ENCODE data around the gene PKNOX2. TPM values are rescaled to one million over a fixed set of nuclear protein-coding genes. Genes with fewer than 3 reads are reported as not detected.

Gene PKNOX2
- total RNA-seq: not detected

DNA sequence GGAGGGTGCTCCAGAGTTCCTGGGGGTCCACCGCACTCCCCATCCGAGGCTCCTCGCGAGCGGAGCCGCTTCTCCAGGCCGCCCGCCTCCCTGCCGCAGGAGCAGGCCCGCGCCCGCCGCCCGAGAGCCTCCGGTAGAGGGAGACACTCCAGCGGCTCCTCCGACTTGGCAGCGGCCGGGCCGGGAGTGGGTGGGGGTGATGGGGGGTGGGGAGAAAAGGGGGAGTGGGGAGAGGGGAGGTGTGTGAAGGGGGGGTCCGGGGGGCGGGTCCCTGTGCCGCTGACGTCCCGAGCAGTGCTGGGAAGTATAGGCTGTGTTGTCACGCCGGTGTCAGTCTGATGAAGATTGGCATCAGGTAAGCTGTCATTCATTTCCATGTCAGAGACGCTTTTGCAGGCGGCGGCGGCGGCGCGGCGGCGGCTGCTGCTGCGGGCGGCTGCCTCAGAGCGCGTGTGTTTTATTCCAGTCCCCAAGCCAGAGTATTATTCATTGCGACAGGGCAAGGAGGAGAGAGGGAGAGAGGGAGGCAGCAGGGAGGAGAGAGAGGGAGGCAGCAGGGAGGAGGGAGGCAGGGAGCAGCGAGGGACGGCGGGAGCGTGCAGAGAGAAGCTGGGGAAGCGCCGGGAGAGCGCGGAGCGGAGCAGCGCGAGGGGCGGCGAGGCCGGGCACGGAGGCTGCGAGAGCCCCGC lies at the start of gene PKNOX2:
TSS of gene PKNOX2 (plus strand) at position 330 of the 689 bp plus-strand sequence. CDS start 186,555 bp downstream, outside the sequence.
- Mint-ChIP-seq H3K4me1 (peaks cover 15% of the 10 kb centered on the region), H3K9me3 (no peaks in the 10 kb centered on the region), H3K27me3 (peaks cover 67% of the 10 kb centered on the region), H3K4me3 (peak within 1 kb of the TSS; percentile 80), H3K27ac (no peak within 1 kb of the TSS), H3K36me3 (ENCODE audit: low read depth) (peaks cover 3% of the 10 kb centered on the region)
- ChIA-PET POLR2A (no interaction called here), CTCF (interaction anchor here (0.8 to 1.4 kb wide), 5 partner anchors 11 to 141 kb away, joined by 3 to 4 read pairs (median 3); no protein-coding TSS in a partner anchor)
- DNase-seq: peak; percentile 52

- ChIA-PET POLR2A (no interaction called here), CTCF (no interaction called here)
- H3K4me1 Mint-ChIP-seq: peaks cover under 1% of the 10 kb centered on the region
These were observed 47.1 kb upstream of the PKNOX2 start for GRCh38 chr11:125117429-125117828.

DNA sequence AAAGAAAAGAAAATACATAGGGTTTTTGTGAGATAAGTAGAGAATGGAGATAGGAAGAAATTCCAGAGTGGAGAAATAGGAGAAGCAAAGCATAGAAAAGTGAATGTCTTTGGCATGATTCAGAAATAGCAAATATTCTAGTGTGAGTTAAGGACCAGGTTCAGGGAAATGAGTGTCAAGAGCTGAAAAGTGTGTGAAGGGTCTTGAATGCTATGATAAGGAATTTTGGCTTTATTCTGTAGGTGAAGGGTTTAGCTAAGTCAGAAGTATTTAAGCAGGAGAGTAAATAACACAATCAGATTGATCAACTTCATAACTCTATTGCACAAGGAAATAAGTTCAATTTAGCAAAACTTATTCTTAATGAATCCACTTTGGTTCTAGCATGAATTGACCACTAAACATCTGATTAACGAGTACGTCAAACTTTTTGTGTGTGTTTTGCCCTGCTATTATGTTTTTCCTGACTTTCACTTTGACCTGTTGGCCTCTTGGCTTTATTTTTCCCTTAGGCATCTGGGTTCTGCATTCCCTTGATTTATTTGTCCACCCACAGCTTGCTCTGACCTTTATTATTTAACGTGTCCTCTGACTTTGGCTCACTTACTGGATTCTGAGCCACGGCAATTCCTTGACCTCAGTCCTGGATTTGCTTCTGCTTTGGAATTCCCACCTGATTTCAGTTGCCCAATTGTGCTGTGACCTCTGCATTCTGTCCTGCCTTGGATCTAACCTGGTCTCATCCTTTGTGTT lies 41.2 kb upstream of the PKNOX2 start:
- no peaks in the 10 kb centered on the region for H3K36me3 Mint-ChIP-seq (ENCODE audit: low read depth)
- H3K9me3 Mint-ChIP-seq: no peaks in the 10 kb centered on the region
- peaks cover 7% of the 10 kb centered on the region for H3K4me1 Mint-ChIP-seq
- H3K27me3 Mint-ChIP-seq: peaks cover 29% of the 10 kb centered on the region
- DNase-seq: no peak
- no peak overlapping the region for H3K27ac Mint-ChIP-seq
- CTCF ChIA-PET: interaction anchor here (0.7 to 3.1 kb wide), 8 partner anchors 11 to 479 kb away, joined by 3 to 21 read pairs (median 4); partner anchors contain the start of genes CCDC15 and TMEM218
- POLR2A ChIA-PET: no interaction called here
- no peak overlapping the region for H3K4me3 Mint-ChIP-seq

More at GRCh38 chr11:125117429-125117828, 47.1 kb upstream of the PKNOX2 start:
- Mint-ChIP-seq H3K4me3 (no peak overlapping the region), H3K27me3 (peaks cover 21% of the 10 kb centered on the region), H3K27ac (no peak overlapping the region), H3K36me3 (ENCODE audit: low read depth) (peaks cover under 1% of the 10 kb centered on the region), H3K9me3 (peaks cover 1% of the 10 kb centered on the region)
- DNase-seq: no peak

DNA sequence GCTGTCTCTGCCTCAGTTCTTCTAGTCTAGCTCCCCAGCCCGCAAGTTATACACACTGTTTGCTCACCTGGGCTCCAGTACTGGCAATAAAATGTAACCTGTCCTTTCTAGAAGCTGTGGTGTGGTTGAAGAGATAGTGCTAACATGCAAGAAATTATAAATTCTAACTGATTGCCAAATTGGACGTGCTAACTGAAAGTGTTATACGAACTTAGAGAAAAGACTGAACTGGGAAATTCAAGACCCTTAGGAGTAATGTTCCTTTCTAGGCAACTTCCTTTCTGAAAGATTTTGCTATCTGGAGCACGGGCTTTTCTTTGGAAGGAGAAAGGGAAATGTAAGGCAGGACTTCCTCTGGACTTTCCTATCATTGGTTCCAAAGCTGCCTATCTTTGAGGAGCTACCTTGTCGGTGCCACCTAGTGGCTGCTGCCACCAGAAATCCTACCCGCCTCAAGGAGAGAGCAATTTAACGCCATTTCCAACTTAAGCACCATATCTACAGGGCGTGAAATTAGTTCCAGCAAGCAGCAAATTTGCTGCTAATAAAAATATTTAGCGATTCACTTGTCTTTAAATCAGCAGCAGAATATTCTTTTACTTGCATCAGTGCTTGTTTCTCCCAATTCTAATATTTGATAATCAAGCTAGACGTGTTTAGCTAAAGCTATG lies 40.5 kb upstream of the PKNOX2 start:
- no peak overlapping the region for H3K27ac Mint-ChIP-seq
- no peaks in the 10 kb centered on the region for H3K36me3 Mint-ChIP-seq (ENCODE audit: low read depth)
- ChIA-PET CTCF (interaction anchor here (1.0 to 3.1 kb wide), 7 partner anchors 12 to 479 kb away, joined by 3 to 21 read pairs (median 5); partner anchors contain the start of genes CCDC15 and TMEM218), POLR2A (no interaction called here)
- no peak overlapping the region for H3K4me3 Mint-ChIP-seq
- no peaks in the 10 kb centered on the region for H3K9me3 Mint-ChIP-seq
- peaks cover 27% of the 10 kb centered on the region for H3K27me3 Mint-ChIP-seq
- DNase-seq: peak; percentile 47
- peaks cover 7% of the 10 kb centered on the region for H3K4me1 Mint-ChIP-seq

DNA sequence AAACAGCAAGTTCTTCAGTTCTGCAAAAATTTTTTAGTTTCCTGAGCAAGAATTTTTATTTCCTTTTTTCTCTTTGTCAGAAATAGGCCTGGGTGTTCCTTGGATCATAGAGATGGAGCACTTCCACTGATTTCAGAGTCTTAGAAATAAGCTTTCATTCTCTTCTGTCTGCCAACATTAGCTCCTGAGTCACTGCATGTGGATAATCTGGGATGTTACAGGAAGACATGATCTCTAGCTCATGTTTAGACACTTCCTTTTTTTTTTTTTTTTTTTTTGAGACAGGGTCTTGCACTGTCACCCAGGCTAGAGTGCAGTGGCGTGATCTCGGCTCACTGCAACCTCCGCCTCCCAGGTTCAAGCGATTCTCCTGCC lies 39.9 kb upstream of the PKNOX2 start:
- Mint-ChIP-seq H3K4me1 (peaks cover 7% of the 10 kb centered on the region), H3K36me3 (ENCODE audit: low read depth) (no peaks in the 10 kb centered on the region), H3K27me3 (peaks cover 31% of the 10 kb centered on the region), H3K4me3 (no peak overlapping the region), H3K27ac (no peak overlapping the region), H3K9me3 (no peaks in the 10 kb centered on the region)
- POLR2A ChIA-PET: no interaction called here
- CTCF ChIA-PET: interaction anchor here (1.0 to 3.1 kb wide), 7 partner anchors 12 to 480 kb away, joined by 3 to 21 read pairs (median 5); partner anchors contain the start of genes CCDC15 and TMEM218
- DNase-seq: no peak

DNA sequence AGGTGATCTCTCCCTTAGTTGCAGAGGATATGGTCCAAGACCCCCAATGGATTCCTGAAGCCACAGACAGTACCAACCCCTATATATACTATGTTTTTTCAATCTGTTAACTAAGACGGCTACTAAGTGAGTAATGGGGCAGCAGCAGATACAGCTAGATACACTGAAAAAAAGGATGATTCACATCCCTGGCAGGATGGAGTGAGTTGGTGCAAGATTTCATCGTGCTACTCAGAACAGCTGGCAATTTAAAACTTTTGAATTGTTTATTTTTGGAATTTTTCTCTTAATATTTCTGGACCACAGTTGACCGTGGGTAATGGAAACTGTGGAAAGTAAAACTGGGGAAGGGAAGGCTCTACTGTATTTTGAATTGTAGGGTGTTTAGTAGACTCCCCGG lies 36.1 kb upstream of the PKNOX2 start:
- CTCF ChIA-PET: no interaction called here

DNA sequence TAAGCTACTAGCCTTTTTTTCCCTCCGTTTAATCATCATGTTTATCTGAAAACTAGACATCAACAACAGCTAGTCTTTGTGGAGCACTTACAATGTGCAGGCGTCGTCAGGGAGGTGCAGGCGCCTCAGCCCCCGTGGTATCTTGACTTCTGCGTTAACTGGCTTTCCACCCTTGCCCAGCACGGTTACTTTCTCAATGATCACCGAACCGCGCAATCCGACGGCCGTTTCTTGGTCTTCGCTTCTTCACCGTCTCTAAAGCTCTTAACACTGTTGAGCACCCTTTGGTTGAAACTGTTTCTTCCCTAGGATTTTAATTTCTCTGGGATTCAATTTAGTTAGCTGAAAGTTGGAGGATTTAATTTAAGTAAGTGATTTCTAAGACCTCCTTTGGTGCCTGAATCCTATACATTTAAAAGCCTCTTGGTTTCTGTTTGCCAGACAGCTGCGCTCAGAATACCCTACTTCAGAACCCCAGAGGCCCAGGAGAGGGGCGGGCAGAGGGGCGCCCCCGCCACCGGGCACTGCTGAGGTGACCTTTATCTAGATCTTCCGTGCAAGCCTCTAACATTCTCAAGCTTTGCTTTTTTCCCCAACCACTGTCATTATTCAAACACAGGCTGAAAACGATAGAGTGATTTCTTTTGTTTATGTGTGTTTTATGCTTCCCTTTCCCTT lies 35.1 kb upstream of the PKNOX2 start:
- POLR2A ChIA-PET: no interaction called here
- H3K4me3 Mint-ChIP-seq: no peak overlapping the region
- H3K27ac Mint-ChIP-seq: no peak overlapping the region
- no peaks in the 10 kb centered on the region for H3K36me3 Mint-ChIP-seq (ENCODE audit: low read depth)
- CTCF ChIA-PET: no interaction called here
- H3K9me3 Mint-ChIP-seq: no peaks in the 10 kb centered on the region
- H3K4me1 Mint-ChIP-seq: no peaks in the 10 kb centered on the region
- no peak for DNase-seq
- peaks cover 35% of the 10 kb centered on the region for H3K27me3 Mint-ChIP-seq

More for the DNA sequence above, 36.1 kb upstream of the PKNOX2 start:
- DNase-seq: no peak
- POLR2A ChIA-PET: no interaction called here
- H3K27ac Mint-ChIP-seq: no peak overlapping the region
- H3K4me1 Mint-ChIP-seq: peaks cover 7% of the 10 kb centered on the region
- H3K4me3 Mint-ChIP-seq: no peak overlapping the region
- H3K9me3 Mint-ChIP-seq: no peaks in the 10 kb centered on the region
- H3K27me3 Mint-ChIP-seq: peaks cover 31% of the 10 kb centered on the region
- H3K36me3 Mint-ChIP-seq (ENCODE audit: low read depth): no peaks in the 10 kb centered on the region

DNA sequence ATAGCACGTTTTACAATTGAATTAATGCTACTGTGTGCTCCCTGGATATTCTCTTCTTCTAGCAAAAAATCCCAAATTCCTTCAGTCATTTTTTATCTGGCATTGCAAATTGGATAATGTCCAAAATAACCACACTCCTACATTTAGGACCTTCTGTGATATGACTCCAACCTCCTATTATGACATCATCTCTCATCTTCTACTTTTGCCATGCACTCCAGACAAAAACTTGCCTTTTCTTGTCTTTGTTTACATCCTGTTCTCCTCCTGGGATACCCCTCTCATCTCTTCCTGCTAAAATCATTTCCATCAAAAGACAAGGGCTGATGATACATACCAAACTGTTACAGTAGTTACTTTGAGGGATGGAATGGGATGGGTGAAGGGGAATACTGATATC lies 32.5 kb upstream of the PKNOX2 start:
- Mint-ChIP-seq H3K27me3 (peaks cover 40% of the 10 kb centered on the region), H3K4me1 (no peaks in the 10 kb centered on the region), H3K9me3 (no peaks in the 10 kb centered on the region), H3K27ac (no peak overlapping the region), H3K36me3 (ENCODE audit: low read depth) (no peaks in the 10 kb centered on the region), H3K4me3 (no peak overlapping the region)
- ChIA-PET CTCF (interaction anchor here (1.2 kb wide), 1 partner anchor 9 kb away, joined by 5 read pairs; no protein-coding TSS in a partner anchor), POLR2A (no interaction called here)
- no peak for DNase-seq

DNA sequence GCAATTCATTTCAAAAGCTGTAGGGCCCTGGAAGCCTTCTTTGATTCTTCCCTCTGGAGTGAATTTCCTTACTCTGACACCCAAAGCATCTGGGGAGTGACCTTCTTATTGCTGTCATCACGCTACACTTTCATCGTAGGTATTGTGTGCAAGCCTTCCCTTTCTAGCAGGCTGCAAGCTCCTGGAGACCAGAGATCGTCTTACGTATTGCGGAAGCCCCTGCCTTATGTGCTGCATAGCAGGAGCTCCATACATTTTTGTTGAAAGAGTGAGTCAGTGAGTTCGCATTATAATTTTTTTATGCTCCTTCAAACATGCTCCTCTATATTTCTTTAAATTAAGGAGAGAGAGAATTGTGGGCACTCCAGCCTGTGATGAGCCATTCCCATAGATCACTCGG lies 32.0 kb upstream of the PKNOX2 start:
- Mint-ChIP-seq H3K27ac (no peak overlapping the region), H3K27me3 (peaks cover 35% of the 10 kb centered on the region), H3K36me3 (ENCODE audit: low read depth) (no peaks in the 10 kb centered on the region), H3K4me1 (no peaks in the 10 kb centered on the region), H3K4me3 (no peak overlapping the region), H3K9me3 (no peaks in the 10 kb centered on the region)
- ChIA-PET CTCF (interaction anchor here (1.0 to 1.2 kb wide), 2 partner anchors 9 to 248 kb away, joined by 3 to 5 read pairs; no protein-coding TSS in a partner anchor), POLR2A (no interaction called here)
- no peak for DNase-seq

GRCh38 chr11:125136001-125136400 lies 28.6 kb upstream of the PKNOX2 start:
- H3K27me3 Mint-ChIP-seq: peaks cover 37% of the 10 kb centered on the region

DNA sequence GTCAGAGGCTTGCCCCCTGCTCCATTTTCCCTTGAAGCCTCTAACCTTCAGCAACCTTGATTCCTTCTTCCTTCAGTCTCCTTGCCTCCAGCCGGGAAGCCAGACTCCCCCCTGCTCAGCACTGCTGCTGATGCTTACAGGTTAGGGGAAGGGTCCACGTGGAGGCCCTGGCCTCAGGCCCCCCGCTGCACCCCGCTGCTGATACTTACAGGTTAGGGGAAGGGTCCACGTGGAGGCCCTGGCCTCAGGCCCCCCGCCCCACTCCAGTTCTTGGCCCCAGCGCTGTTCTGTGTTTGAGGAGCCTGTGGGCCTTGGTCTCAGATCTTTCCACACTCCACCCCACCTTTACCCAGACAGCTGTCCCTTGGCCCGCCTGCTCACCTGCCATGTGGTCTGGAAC lies 25.6 kb upstream of the PKNOX2 start:
- ChIA-PET CTCF (no interaction called here), POLR2A (no interaction called here)
- H3K9me3 Mint-ChIP-seq: no peaks in the 10 kb centered on the region
- H3K4me1 Mint-ChIP-seq: no peaks in the 10 kb centered on the region
- H3K36me3 Mint-ChIP-seq (ENCODE audit: low read depth): no peaks in the 10 kb centered on the region
- no peak overlapping the region for H3K27ac Mint-ChIP-seq
- DNase-seq: no peak
- no peak overlapping the region for H3K4me3 Mint-ChIP-seq
- H3K27me3 Mint-ChIP-seq: peaks cover 35% of the 10 kb centered on the region

More at GRCh38 chr11:125136001-125136400, 28.6 kb upstream of the PKNOX2 start:
- no peak overlapping the region for H3K27ac Mint-ChIP-seq
- CTCF ChIA-PET: interaction anchor here (0.7 kb wide), 1 partner anchor 22 kb away, joined by 3 read pairs; no protein-coding TSS in a partner anchor
- H3K4me3 Mint-ChIP-seq: no peak overlapping the region
- POLR2A ChIA-PET: no interaction called here
- DNase-seq: no peak
- H3K36me3 Mint-ChIP-seq (ENCODE audit: low read depth): no peaks in the 10 kb centered on the region
- no peaks in the 10 kb centered on the region for H3K4me1 Mint-ChIP-seq
- H3K9me3 Mint-ChIP-seq: no peaks in the 10 kb centered on the region

DNA sequence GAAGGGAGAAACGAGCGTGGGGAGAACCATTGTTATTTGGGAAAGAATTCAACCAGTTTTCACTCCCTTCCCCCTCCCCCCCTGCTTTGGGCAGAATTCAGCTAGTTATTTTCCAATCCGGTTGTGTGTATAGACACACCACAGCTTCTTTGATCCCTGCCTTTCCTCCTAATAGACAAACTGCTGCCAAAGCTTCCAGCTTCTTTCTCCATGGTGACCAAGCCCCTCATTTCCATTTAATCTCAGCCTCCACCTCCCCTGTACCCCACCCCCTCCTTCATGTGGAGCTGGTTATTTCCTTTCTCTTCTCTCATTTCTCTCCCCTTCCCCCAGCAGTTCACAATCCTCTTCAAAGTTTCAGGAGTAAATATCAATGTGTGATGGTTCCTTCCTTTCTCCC lies 24.8 kb upstream of the PKNOX2 start:
- no peak for DNase-seq
- ChIA-PET CTCF (interaction anchor here (1.2 to 3.3 kb wide), 2 partner anchors 15 to 219 kb away, joined by 3 to 13 read pairs; no protein-coding TSS in a partner anchor), POLR2A (no interaction called here)
- Mint-ChIP-seq H3K4me1 (no peaks in the 10 kb centered on the region), H3K4me3 (no peak overlapping the region), H3K27ac (no peak overlapping the region), H3K27me3 (peaks cover 33% of the 10 kb centered on the region), H3K9me3 (no peaks in the 10 kb centered on the region), H3K36me3 (ENCODE audit: low read depth) (no peaks in the 10 kb centered on the region)
